SK-N-SH treated with all-trans-retinoic acid at 6 μM for 48 hours (cell line): Measurements from ENCODE around the gene CMTR2.

ENCODE experiments used
- ATAC-seq: fragments of 200-7000 bp; cut with Tn5 transposase; 3 replicates; pipeline ENCODE4 v1.9.1; 2020; ENCODE audit warnings: mild to moderate bottlenecking, moderate library complexity
- ARNTL ChIP-seq: fragments of 450-650 bp; formaldehyde crosslinking; IDR thresholded peaks from 2 replicates; pipeline ENCODE4 v1.5.0; 2020; ENCODE audit warnings: low read depth, mild to moderate bottlenecking, moderate library complexity, borderline replicate concordance
- BACH2 ChIP-seq: fragments of 250-450 bp; sonication (Bioruptor Pico); IDR thresholded peaks from 2 replicates; pipeline ENCODE4 v1.9.0; 2021; ENCODE audit warnings: mild to moderate bottlenecking, borderline replicate concordance
- CREB5 ChIP-seq: fragments of 250-450 bp; sonication (Bioruptor Pico); IDR thresholded peaks from 2 replicates; pipeline ENCODE4 v1.5.1; 2020; ENCODE audit warnings: low read depth, mild to moderate bottlenecking, moderate library complexity
- CSDC2 ChIP-seq: fragments of 250-450 bp; sonication (Bioruptor Pico); IDR thresholded peaks from 2 replicates; pipeline ENCODE4 v1.5.0; 2020; ENCODE audit warnings: mild to moderate bottlenecking, moderate library complexity
- CSRNP3 ChIP-seq: fragments of 250-450 bp; sonication (Bioruptor Pico); IDR thresholded peaks from 2 replicates; pipeline ENCODE4 v1.5.1; 2021; ENCODE audit warnings: mild to moderate bottlenecking, moderate library complexity
- ESRRG ChIP-seq: fragments of 250-450 bp; sonication (Bioruptor Pico); IDR thresholded peaks from 2 replicates; pipeline ENCODE4 v1.6.1; 2021; ENCODE audit warnings: mild to moderate bottlenecking
- ISL1 ChIP-seq: fragments of 250-450 bp; sonication (Bioruptor Pico); IDR thresholded peaks from 2 replicates; pipeline ENCODE4 v2.1.2; 2022; ENCODE audit warnings: mild to moderate bottlenecking, moderate library complexity
- OSR1 ChIP-seq: fragments of 250-450 bp; sonication (Bioruptor Pico); IDR thresholded peaks from 2 replicates; pipeline ENCODE4 v1.8.0; 2022; ENCODE audit warnings: moderate library complexity, mild to moderate bottlenecking, inconsistent platforms
- POU6F1 ChIP-seq: fragments of 250-450 bp; sonication (Bioruptor Pico); IDR thresholded peaks from 2 replicates; pipeline ENCODE4 v1.8.0; 2021; ENCODE audit warnings: low read depth, mild to moderate bottlenecking, moderate library complexity, borderline replicate concordance
- PPARA ChIP-seq: fragments of 250-450 bp; sonication (Bioruptor Pico); IDR thresholded peaks from 2 replicates; pipeline ENCODE4 v1.5.0; 2020; ENCODE audit warnings: mild to moderate bottlenecking, borderline replicate concordance
- RARB ChIP-seq: fragments of 250-450 bp; sonication (Bioruptor Pico); IDR thresholded peaks from 2 replicates; pipeline ENCODE4 v1.8.0; 2021; ENCODE audit warnings: mild to moderate bottlenecking, moderate library complexity
- SNAI2 ChIP-seq: fragments of 250-450 bp; sonication (Bioruptor Pico); IDR thresholded peaks from 2 replicates; pipeline ENCODE4 v1.5.0; 2020; ENCODE audit warnings: mild to moderate bottlenecking, moderate library complexity
- TCF4 ChIP-seq: fragments of 250-450 bp; sonication (Bioruptor Pico); IDR thresholded peaks from 2 replicates; pipeline ENCODE4 v1.8.0; 2021; ENCODE audit warnings: mild to moderate bottlenecking, moderate library complexity, borderline replicate concordance
- TSHZ2 ChIP-seq: fragments of 250-450 bp; sonication (Bioruptor Pico); IDR thresholded peaks from 2 replicates; pipeline ENCODE4 v1.5.0; 2020; ENCODE audit warnings: mild to moderate bottlenecking, moderate library complexity
- ZC3H10 ChIP-seq: fragments of 250-450 bp; sonication (Bioruptor Pico); IDR thresholded peaks from 2 replicates; pipeline ENCODE4 v1.5.1; 2021; ENCODE audit warnings: mild to moderate bottlenecking, moderate library complexity
- ZFP3 ChIP-seq: fragments of 250-450 bp; sonication (Bioruptor Pico); IDR thresholded peaks from 2 replicates; pipeline ENCODE4 v1.5.0; 2020; ENCODE audit warnings: mild to moderate bottlenecking, moderate library complexity
- ZFP30 ChIP-seq: fragments of 450-650 bp; formaldehyde crosslinking; IDR thresholded peaks from 2 replicates; pipeline ENCODE4 v1.5.0; 2022; ENCODE audit warnings: mild to moderate bottlenecking, moderate library complexity
- ZNF565 ChIP-seq: fragments of 450-650 bp; formaldehyde crosslinking; conservative IDR thresholded peaks from 2 replicates; pipeline ENCODE4 v1.5.0; 2020; ENCODE audit warnings: low read depth, mild to moderate bottlenecking, moderate library complexity
- ZNF70 ChIP-seq: fragments of 450-650 bp; formaldehyde crosslinking; IDR thresholded peaks from 2 replicates; pipeline ENCODE4 v1.5.0; 2020; ENCODE audit warnings: mild to moderate bottlenecking, moderate library complexity
- ZNF8 ChIP-seq: fragments of 450-650 bp; formaldehyde crosslinking; IDR thresholded peaks from 2 replicates; pipeline ENCODE4 v1.5.0; 2020; ENCODE audit warnings: mild to moderate bottlenecking, moderate library complexity

CMTR2 gene

GRCh38 chr16:71287911-71288310, 1.3 kb downstream of the CMTR2 start:
- no peak for TF ChIP-seq SNAI2 (CRISPR knock-in tag)
- no peak for TF ChIP-seq ZNF70 (CRISPR knock-in tag)
- TF ChIP-seq, all 23 proteins: peak for 0
- no peak for ATAC-seq

- no peak for ATAC-seq
- TF ChIP-seq ZC3H10 (CRISPR knock-in tag) (no peak), ISL1 (CRISPR knock-in tag) (no peak), POU6F1 (CRISPR knock-in tag) (no peak), OSR1 (CRISPR knock-in tag) (no peak), TCF4 (CRISPR knock-in tag) (no peak), ZFP30 (CRISPR knock-in tag) (no peak)
Observed at GRCh38 chr16:71287454-71287853, 1.7 kb downstream of the CMTR2 start.

GRCh38 chr16:71283612-71284011, 5.6 kb downstream of the CMTR2 start:
- TF ChIP-seq RARB (CRISPR knock-in tag) = no peak
- TF ChIP-seq POU6F1 (CRISPR knock-in tag) = no peak
- TF ChIP-seq ZC3H10 (CRISPR knock-in tag) = no peak
- TF ChIP-seq SNAI2 (CRISPR knock-in tag) = no peak
- no peak for TF ChIP-seq ESRRG (CRISPR knock-in tag)
- TF ChIP-seq ARNTL (CRISPR knock-in tag) = no peak
- TF ChIP-seq ISL1 (CRISPR knock-in tag) = no peak
- TF ChIP-seq ZFP3 (CRISPR knock-in tag) = no peak
- TF ChIP-seq PPARA = no peak
- TF ChIP-seq CSRNP3 (CRISPR knock-in tag) = no peak
- no peak for TF ChIP-seq ZFP30 (CRISPR knock-in tag)
- TF ChIP-seq CSDC2 (CRISPR knock-in tag) = no peak
- ATAC-seq = no peak

GRCh38 chr16:71282943-71283342, 6.3 kb downstream of the CMTR2 start:
- no peak for ATAC-seq
- TF ChIP-seq ZNF8 = no peak
- no peak for TF ChIP-seq TSHZ2 (CRISPR knock-in tag)
- no peak for TF ChIP-seq POU6F1 (CRISPR knock-in tag)
- no peak for TF ChIP-seq ZC3H10 (CRISPR knock-in tag)
- TF ChIP-seq CREB5 (CRISPR knock-in tag) = no peak
- no peak for TF ChIP-seq TCF4 (CRISPR knock-in tag)
- no peak for TF ChIP-seq ZFP30 (CRISPR knock-in tag)
- TF ChIP-seq BACH2 (CRISPR knock-in tag) = no peak
- no peak for TF ChIP-seq RARB (CRISPR knock-in tag)
- TF ChIP-seq ISL1 (CRISPR knock-in tag) = no peak
- no peak for TF ChIP-seq ZNF565
- no peak for TF ChIP-seq CSRNP3 (CRISPR knock-in tag)
- no peak for TF ChIP-seq ZFP3 (CRISPR knock-in tag)
- TF ChIP-seq ARNTL (CRISPR knock-in tag) = no peak
- TF ChIP-seq, all 23 proteins: peak for 0
